Epidermal melanocyte (primary cell): ENCODE results near the gene GRM4.

Source experiments
- DNase-seq: peaks from one replicate; pipeline ENCODE4 v3.0.0; 2011; ENCODE audit warnings: low spot score; ENCODE audit not compliant: insufficient read length

GRM4 gene

GRCh38 chr6:34157851-34158250 is 12.0 kb upstream of the GRM4 start:
- DNase-seq, result no peak

DNA sequence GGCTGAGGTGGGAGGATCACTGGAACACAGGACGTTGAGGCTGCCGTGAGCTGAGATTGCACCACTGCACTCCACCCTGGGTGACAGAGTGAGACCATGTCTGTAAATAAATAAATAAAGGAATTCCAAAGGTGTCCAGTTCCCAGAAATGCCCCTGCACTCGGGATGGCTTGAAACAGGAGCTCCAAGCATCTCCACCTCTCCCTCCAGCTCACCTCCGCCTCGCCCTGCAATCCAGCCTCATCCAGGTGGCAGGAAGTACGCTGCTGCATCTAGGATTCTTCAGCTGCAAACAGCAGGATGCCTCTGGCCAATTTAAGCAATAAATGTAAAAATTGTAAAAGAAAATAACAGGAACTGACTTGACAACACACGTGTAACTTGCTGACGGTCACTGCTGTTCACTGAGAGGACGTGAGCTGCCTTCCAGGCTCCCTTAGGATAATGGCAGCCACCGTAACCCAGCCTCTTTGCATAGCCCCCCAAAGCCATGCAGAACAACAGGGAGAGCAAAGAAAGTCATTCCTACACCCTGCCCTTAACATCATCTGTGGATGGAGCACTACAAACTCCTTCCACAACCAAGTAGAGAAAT is 11.4 kb upstream of the GRM4 start:
- DNase-seq, result no peak

DNA sequence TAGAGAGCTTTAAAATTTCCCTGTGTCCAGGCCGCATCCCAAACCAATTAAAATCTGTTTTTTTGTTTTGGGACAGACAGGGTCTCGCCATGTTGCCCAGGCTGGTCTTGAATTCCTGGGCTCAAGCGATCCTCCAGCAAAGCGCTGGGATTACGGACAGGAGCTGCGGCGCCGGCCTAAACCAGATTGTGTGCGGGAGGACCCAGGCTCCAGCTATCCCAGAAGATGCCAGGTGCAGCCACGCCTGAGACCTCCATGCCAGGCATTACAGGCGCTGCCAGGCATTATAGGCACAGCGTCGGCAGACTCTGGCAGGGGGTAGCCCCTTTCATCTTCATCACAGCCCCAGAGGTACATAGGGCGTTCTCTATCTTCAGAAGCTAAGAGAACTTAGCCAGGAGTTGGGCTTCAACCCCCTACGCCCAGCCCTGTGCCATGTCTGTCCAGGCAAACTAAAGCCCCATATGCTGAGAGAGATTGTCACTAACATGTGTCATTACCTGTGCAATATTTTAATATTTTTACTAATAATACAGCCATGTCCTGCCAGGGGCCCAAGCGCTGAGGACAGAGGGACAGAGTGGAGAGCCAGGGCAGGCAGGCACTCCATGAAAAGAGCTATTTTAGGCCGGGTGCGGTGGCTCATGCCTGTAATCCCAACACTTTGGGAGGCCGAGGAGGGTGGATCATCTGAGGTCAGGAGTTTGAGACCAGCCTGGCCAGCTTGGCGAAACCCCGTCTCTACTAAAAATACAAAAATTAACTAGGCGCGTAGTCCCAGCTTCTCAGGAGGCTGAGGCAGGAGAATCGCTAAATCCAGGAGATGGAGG is 9.8 kb upstream of the GRM4 start:
- no peak for DNase-seq

DNA sequence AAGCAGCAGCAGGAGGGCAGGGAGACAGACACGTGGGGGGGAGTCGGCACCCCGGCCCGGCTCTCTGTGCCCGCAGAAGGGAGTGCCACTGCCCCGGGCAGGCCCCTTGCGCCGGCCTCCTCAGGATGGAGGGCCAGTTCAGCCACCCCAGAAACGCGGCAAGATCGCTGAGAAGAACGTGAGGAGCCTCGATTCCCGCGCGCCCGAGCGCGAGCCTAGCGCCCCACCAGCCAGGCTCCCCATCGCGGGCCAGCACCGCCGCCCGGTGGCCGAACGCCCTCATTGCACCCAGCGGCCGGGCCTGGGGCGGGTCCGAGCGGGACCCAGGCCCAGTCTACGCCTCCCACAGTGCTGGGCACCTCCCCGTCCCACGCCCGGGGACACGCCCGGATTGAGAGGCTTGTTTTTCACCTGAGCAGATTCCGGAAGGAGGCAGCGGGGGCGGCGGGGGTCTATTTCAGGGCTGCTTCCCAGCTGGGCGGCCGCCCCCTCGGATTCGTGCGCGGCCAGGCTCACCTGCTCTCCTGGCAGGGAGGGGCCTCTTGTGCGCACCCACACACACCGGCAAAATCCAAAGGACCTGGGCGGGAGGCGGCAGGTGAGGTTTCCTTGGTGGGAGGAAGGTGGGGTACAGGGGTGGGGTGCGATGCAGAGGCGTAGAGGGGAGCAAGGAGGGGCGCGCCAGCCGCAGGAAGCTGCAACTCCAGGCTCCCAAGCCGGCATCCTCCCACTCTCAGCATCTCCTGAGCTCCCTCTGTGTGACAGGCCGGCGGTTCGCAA is 9.0 kb upstream of the GRM4 start:
- peak; percentile 77 for DNase-seq

DNA sequence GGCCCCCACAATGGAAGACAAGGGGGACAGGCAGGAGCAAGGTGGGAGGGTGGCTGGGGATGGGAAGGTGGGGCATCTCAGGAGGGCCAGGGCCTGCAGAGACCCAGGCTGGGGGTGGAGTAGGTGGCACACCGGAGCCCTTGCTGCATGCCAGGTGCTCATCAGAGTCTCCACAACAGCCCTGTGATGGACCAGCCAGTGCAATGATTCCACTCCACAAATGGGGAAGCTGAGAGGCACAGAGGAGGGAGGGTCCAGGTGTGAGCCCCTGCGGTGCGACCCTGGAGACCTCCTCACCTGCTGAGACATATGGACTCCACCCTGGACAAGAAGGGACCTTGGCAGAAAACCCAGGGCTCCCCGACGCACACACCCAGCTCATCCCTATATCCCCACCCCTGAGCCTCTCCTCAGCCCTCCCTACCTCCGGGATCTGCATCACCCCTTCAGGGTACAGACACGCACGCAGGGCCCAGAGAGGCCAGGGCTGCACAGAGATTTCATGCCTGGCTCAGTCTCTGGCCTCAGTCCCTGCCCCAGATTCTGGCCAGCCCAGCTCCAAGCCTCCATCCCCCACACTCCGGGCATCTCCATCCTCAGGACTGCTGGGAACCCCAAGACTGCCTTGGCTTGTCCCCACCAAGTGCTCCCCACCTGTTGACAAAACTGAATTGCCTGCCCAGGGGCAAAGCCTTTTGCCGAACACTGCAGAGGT is 7.1 kb upstream of the GRM4 start:
- DNase-seq, result no peak

DNA sequence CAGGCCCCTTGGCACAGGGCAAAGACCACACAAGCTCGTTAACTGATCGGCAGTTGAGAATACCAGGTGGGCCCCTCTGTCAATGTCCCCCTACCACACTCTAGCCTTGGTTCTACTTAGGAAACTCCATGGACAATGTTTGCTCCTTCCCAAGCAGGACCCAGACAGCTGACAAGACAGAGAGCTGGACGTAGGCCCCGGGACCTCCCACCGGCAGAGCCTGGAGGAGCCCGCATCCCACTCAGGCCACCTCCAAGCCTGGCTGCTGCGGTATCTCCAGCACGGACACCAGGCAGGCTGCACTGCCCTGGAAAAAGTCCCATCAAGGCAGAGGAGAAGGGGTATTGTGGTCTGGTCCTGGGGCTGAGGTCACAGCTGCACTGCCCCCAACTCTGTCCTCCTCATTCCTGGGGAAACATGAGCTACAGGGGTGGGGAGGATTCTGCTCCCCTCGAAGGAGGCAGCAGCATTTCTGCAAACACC is 6.2 kb upstream of the GRM4 start:
- no peak for DNase-seq

DNA sequence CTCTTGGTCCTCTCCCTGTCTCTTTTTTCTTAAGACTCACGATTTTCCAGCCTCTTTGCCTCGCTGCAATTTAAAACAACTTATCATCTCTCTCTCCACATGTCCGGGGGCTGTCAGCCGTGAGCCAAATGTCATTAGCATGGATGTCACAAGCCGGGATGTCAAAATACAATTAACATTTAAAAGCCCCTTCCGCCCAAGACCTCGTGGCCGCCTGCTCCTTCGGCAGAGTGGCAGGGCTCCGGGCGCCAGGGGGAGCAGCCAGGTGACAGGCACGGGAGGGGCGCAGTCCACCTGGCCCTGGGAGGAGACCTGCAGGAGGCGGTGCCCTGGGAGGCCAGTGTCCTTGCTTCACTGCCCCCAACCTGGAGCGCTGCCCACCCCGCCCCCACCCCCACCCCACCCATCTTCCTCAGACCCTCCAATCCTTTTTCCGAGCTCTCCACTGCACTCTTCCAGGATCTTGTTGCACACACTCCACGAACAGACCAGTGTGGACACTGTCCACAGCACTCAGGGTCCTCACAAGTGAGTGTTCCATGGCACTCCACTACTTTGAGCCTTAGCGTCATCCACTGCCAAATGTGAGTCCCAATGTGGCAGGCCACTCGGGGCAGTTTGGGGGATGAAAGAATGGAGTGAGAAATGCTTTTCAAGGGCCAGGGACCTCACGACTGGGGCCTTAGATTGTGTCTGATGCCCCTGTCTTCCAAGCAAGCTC is 5.6 kb upstream of the GRM4 start:
- DNase-seq, result no peak

DNA sequence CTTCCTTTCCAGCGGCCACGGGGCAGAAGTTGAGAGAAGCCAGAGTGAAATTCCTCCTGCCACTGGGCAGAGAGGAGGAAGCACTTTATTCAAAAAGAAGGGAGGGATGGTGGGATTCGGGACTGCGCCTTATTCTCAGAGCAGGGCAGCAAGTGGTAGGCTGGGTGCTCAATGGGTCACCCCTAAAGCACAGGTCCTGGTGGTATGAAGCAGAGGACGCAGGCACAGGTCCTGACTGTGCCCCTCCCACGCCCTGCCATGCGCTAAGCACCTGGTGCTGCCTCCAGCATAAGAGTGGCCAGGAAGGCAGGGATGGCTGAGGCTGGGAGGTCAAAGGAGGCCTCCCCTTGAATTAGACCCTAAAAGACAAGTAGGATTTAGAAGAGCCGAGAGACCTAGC is 4.9 kb upstream of the GRM4 start:
- DNase-seq, result no peak

GRCh38 chr6:34149831-34150400 is 4.0 kb upstream of the GRM4 start:
- no peak for DNase-seq

DNA sequence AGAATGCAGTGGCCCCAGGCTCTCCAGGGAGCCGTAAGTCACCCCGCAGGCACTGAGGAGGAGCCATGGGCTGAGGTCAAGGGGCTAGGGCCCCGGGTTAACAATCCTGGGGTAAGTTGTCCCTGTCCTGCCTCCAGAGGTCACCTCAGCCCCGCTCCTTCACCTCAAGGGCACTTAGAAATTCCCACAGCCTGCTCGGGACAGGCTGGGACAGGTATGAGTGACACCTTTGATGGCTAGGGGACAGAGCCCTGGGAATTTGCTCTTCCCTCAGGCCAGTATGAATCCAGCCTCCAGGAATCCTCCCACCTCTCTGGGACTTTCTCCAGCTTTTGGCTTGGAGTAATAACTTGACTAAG is 3.5 kb upstream of the GRM4 start:
- no peak for DNase-seq

- no peak for DNase-seq
Observed at GRCh38 chr6:34148631-34149451, 3.0 kb upstream of the GRM4 start.

DNA sequence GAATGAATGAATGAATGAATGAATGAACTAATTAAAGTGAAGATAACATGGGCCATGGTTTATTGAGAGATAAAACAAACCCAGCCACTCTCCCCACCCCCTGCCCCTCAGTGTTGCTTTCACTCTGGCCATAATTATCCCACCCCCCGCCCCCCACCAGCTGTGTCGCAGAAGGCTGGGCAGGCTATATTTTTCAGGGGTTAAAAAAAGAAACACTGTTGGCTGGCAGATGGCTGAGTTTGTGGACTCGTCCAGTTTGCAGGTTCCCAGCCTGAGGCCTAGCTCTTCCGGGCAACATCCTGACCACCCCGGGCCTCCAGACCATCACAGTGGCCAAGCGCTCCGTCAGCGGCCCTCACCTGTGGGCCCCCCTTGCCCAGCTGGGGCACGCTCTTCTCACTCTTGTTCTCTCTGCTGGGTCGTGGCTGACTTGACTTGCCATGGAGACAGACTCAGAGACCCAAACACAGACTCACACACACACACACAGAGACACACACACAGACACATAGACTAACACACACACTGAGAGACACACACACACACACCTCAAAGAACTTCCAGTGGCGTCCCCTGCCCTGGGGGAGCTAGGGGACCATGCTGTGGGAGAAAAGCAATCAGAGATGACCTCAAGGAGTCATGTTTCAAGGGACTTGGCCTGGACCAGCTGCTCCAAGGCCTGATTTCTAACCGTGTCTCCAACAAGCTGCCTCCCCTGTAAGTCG is 2.2 kb upstream of the GRM4 start:
- no peak for DNase-seq

GRCh38 chr6:34146801-34147592 is 1.1 kb upstream of the GRM4 start:
- no peak for DNase-seq

GRCh38 chr6:34145161-34146020 is 496 bp downstream of the GRM4 start:
- no peak for DNase-seq

GRCh38 chr6:34144581-34145160 is 1.2 kb downstream of the GRM4 start:
- DNase-seq, result no peak

- DNase-seq, result no peak
Observed at GRCh38 chr6:34143884-34144580, 1.9 kb downstream of the GRM4 start.
